ENCODE data around the gene PCDHGA3.
"Not testable (repeated sequence)": the region's sequence is repeated elsewhere in the genome, so short reads cannot be mapped to it uniquely, and the experiment has no call there.

PCDHGA3 gene

GRCh38 chr5:141349917-141350619 is 6.4 kb downstream of the PCDHGA3 start, which contains the start of gene PCDHGB1:
PCDHGB1 (plus strand) TSS chr5:141350099; CDS start chr5:141350261, 162 bp downstream.
- no peak for DNase-seq

DNA sequence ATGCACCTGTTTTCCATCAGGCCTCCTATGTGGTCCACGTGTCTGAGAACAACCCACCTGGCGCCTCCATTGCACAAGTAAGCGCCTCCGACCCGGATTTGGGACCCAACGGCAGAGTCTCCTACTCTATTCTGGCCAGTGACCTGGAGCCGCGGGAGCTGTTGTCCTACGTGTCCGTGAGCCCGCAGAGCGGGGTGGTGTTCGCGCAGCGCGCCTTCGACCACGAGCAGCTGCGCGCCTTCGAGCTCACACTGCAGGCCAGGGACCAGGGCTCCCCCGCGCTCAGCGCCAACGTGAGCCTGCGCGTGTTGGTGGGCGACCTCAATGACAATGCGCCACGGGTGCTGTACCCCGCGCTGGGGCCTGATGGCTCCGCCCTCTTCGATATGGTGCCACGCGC is 8.0 kb downstream of the PCDHGA3 start:
- no peak for DNase-seq

GRCh38 chr5:141354900-141355469 is 11.4 kb downstream of the PCDHGA3 start, which contains the start of gene PCDHGA4:
PCDHGA4 (plus strand) TSS chr5:141355021; CDS start chr5:141355108, 87 bp downstream.
- DNase-seq = no peak

- no peak for DNase-seq
Measured at GRCh38 chr5:141355641-141356040, 12.0 kb downstream of the PCDHGA3 start.

- DNase-seq = no peak
Measured at GRCh38 chr5:141356133-141356532, 12.5 kb downstream of the PCDHGA3 start.

- no peak for DNase-seq
Measured at GRCh38 chr5:141356950-141357349, 13.3 kb downstream of the PCDHGA3 start.

GRCh38 chr5:141359790-141360426 is 16.3 kb downstream of the PCDHGA3 start, which contains the start of gene PCDHGB2:
PCDHGB2 (plus strand) TSS chr5:141359994; CDS start chr5:141360136, 142 bp downstream.
- no peak for DNase-seq

DNA sequence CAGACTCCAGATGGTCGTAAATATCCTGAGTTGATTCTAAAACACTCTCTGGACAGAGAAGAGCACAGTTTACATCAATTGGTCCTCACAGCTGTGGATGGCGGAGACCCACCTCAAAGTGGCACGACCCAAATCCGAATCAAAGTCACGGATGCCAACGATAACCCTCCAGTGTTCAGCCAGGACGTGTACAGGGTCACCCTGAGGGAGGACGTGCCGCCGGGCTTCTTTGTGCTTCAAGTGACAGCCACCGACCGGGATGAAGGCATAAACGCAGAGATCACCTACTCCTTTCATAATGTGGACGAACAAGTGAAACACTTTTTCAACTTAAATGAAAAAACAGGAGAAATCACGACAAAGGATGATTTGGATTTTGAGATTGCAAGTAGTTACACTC is 17.1 kb downstream of the PCDHGA3 start:
- DNase-seq = no peak

GRCh38 chr5:141362719-141363118 is 19.1 kb downstream of the PCDHGA3 start:
- no peak for DNase-seq

DNA sequence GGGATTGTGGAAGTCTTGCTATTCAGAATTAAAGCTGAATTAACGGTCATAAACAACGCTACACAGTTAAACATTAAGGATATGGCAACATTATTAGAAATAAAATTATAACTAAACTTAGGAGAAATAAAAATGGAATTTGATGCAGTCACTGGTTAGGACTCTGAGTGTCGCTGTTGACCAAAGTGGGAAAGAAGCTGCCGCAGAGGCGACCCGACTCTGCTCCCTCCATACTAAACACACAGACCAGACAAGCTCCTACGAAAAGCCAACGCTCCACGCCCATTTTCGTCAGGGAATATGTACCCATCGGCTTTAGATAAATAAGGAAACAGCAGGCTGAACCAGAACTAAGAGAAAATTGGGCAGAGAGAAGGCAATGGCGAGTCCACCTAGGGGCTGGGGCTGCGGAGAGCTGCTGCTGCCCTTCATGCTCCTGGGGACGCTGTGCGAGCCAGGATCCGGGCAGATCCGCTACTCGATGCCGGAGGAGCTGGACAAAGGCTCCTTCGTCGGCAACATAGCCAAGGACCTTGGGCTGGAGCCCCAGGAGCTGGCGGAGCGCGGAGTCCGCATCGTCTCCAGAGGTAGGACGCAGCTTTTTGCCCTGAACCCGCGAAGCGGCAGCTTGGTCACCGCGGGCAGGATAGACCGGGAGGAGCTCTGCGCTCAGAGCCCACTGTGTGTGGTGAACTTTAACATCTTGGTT is 20.5 kb downstream of the PCDHGA3 start, which contains the start of gene PCDHGA5:
TSS of gene PCDHGA5 (plus strand) at position 211 of the 709 bp plus-strand sequence. CDS start at position 380, 169 bp downstream.
- DNase-seq = no peak

DNA sequence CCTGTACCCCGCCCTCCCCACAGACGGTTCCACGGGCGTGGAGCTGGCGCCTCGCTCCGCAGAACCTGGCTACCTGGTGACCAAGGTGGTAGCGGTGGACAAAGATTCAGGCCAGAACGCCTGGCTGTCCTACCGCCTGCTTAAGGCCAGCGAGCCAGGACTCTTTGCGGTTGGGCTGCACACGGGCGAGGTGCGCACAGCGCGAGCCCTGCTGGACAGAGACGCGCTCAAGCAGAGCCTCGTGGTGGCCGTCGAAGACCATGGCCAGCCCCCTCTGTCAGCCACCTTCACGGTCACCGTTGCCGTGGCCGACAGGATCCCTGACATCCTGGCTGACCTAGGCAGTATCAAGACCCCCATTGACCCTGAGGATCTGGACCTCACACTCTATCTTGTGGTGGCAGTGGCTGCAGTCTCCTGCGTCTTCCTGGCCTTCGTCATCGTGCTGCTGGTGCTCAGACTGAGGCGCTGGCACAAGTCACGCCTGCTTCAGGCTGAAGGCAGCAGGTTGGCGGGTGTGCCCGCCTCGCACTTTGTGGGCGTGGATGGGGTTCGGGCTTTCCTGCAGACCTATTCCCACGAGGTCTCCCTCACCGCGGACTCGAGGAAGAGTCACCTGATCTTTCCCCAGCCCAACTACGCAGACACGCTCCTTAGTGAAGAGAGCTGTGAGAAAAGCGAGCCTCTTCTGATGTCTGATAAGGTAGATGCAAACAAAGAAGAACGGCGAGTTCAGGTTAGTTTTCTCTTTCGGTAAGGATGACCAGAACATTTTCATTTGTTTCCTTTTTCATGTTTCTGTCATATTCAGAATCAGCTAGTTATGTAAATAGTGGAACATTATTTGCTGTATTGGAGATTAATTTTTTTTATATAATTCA is 22.6 kb downstream of the PCDHGA3 start:
- DNase-seq = no peak

DNA sequence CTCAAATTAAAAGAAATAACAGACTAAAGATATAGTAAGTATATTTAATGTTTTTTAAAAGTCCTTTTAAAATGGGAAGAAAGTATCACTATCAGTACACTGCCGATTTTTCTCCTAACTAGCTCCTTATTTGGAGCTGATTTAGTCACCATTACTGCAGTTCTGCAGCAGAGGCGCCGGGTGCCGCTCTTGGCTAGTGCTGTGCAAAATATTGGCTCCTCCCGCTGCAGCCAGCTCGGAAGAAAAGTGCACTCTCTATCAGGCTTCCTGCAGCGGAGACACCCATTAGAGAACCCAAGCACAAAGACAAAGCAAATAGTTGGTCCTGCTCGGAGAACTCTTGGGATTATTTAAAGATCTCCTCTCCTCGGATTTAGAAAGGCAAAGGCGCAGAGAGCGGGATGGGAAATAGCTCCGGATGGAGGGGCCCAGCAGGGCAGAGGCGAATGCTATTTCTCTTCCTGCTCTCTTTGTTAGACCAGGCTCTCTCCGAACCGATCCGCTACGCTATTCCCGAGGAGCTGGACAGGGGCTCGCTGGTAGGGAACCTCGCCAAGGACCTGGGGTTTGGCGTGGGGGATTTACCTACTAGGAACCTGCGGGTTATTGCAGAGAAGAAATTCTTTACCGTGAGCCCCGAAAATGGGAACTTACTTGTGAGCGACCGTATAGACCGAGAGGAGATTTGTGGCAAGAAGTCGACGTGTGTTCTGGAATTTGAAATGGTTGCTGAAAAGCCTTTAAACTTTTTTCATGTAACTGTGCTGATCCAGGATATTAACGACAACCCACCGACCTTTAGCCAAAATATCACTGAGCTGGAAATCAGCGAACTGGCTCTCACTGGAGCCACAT is 26.6 kb downstream of the PCDHGA3 start, which contains the start of gene PCDHGB3:
TSS of gene PCDHGB3 (plus strand) at position 249 of the 855 bp plus-strand sequence. CDS start at position 402, 153 bp downstream.
- DNase-seq = no peak

DNA sequence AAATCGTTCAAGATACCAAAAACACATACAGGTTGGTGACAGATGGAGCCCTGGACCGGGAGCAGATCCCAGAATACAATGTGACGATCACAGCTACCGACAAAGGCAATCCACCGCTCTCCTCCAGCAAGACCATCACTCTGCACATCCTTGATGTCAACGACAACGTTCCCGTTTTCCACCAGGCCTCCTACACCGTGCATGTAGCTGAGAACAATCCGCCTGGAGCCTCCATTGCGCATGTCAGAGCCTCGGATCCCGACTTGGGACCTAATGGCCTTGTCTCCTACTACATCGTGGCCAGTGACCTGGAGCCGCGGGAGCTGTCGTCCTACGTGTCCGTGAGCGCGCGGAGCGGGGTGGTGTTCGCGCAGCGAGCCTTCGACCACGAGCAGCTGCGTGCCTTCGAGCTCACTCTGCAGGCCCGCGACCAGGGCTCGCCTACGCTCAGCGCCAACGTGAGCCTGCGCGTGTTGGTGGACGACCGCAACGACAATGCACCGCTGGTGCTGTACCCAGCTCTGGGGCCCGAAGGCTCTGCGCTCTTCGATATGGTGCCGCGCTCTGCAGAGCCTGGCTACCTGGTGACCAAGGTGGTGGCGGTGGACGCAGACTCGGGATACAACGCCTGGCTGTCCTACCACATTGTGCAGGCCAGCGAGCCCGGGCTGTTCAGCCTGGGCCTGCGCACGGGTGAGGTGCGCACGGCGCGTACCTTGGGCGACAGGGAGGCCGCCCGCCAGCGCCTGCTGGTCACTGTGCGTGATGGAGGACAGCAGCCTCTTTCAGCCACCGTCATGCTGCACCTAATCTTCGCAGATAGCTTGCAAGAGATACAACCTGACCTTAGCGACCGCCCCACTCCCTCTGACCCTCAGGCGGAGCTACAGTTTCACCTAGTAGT is 28.2 kb downstream of the PCDHGA3 start:
- no peak for DNase-seq

GRCh38 chr5:141373673-141374317 is 30.2 kb downstream of the PCDHGA3 start, which contains the start of gene PCDHGA6:
PCDHGA6 (plus strand) TSS chr5:141373891; CDS start chr5:141374084, 193 bp downstream.
- no peak for DNase-seq

DNA sequence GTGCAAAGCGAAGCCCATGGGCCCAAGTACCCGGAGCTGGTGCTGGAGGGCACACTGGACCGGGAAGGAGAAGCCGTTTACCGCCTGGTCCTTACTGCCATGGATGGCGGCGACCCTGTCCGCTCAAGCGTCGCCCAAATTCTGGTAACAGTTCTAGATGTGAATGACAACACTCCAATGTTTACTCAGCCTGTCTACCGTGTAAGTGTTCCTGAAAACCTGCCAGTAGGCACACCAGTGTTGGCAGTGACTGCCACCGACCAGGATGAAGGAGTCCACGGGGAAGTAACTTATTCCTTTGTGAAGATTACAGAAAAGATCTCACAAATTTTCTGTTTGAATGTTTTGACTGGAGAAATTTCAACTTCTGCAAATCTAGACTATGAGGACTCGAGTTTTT is 31.0 kb downstream of the PCDHGA3 start:
- DNase-seq = no peak

- not testable (repeated sequence) for DNase-seq
Measured at GRCh38 chr5:141375444-141376155, 32.0 kb downstream of the PCDHGA3 start.

DNA sequence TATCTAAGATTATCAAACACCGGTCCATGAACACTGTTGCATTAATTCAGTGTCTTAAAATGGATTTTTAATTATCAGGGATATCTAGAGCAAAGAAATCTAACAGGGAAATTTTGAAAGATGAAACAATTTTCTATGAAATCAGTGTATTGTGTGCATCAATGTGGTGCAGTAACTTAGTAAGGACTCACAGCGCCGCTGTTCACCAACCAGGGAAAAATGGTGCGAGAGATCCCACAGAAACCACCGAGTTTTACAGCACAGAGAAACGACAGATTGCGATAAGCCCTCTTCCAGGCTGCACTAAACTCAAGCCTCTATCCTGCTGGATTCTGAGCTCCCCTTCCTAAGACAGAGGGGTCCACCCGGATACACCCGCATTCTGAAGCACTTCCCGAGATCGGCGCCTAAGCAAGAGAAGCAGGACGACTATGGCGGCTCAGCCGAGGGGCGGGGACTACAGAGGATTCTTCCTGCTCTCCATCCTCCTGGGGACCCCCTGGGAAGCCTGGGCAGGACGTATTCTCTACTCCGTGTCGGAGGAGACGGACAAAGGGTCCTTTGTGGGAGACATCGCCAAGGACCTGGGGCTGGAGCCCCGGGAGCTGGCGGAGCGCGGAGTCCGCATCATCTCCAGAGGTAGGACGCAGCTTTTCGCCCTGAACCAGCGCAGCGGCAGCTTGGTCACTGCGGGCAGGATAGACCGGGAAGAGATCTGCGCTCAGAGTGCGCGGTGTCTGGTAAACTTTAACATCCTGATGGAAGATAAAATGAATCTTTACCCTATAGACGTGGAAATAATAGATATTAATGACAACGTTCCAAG is 39.1 kb downstream of the PCDHGA3 start, which contains the start of gene PCDHGA7:
TSS of gene PCDHGA7 (plus strand) at position 274 of the 826 bp plus-strand sequence. CDS start at position 432, 158 bp downstream.
- DNase-seq = no peak
